Measurements from ENCODE around the gene KRTAP10-11.

DNA sequence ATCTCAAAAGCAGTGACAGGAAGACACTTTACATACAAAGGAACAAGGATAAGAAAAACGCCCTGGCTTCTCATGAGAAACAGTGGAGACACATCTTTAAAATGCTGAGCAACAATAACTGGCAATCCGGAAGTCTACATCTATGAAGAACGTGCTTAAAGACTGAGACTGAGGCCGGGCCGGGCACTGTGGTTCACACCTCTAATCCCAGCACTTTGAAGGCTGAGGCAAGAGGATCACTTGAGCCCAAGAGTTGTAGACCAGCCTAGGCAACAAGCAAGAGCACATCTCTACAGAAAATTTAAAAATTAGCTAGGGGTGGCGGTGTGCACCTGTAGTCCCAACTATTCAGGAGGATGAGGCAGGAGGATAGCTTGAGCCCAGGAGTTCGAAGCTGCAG is 37.9 kb downstream of the KRTAP10-11 start:
- no peak for TF ChIP-seq PPARA (CRISPR knock-in tag; IDR thresholded peaks at IDR 0.05; ENCODE audit: borderline replicate concordance)
- no peak for TF ChIP-seq TOX (CRISPR knock-in tag; IDR thresholded peaks at IDR 0.05; ENCODE audit: borderline replicate concordance)

Data from SK-N-SH treated with all-trans-retinoic acid at 6 μM for 48 hours (cell line).